Mucosa of descending colon (tissue), 3 donors: ENCODE results near the gene FOXO3B. TPM values are rescaled to one million over a fixed set of nuclear protein-coding genes. Genes with fewer than 3 reads are reported as not detected.
A peak's percentile ranks its signal among the peaks of the same experiment; 100 is the strongest.
"Not testable (repeated sequence)": the region's sequence is repeated elsewhere in the genome, so short reads cannot be mapped to it uniquely, and the experiment has no call there.

ENCODE experiments used
- ATAC-seq: fragments of 200-7000 bp; cut with Tn5 transposase; one replicate; pipeline ENCODE4 v1.9.1; 2020; ENCODE audit warnings: mild to moderate bottlenecking, moderate library complexity
- DNase-seq, 3 donors: peaks; one replicate each; pipeline ENCODE4 v3.0.0-alpha.2; 2020
- H3K36me3 ChIP-seq: fragments of 200-600 bp; one replicate; pipeline ENCODE4 v1.8.0; 2021; ENCODE audit warnings: low read depth, mild to moderate bottlenecking
- H3K4me1 ChIP-seq: fragments of 200-600 bp; one replicate; pipeline ENCODE4 v1.8.0; 2021; ENCODE audit warnings: low read depth, mild to moderate bottlenecking
- H3K4me3 ChIP-seq: fragments of 200-600 bp; one replicate; pipeline ENCODE4 v1.8.0; 2021; ENCODE audit warnings: mild to moderate bottlenecking
- H3K9me3 ChIP-seq: fragments of 200-600 bp; one replicate; pipeline ENCODE4 v1.8.0; 2021; ENCODE audit warnings: mild to moderate bottlenecking
- intact Hi-C, 2 donors: fragments of 100-400 bp; cut with DNase I in 1 of 2; cut with micrococcal nuclease in 1 of 2; formaldehyde crosslinking; loops; one replicate each; pipeline versions ENCODE4 v1.11.0 to v1.11.1; 2022; cut with DNase I, micrococcal nuclease
- total RNA-seq, 3 donors: library from RNA; stranded (reverse); fragmentation: NEBNext Ultra II Directional in 2 of 3; extraction: Animal tissue kit (Norgen Biotek cat#: 25700) in 2 of 3; gene quantifications; one replicate each; pipeline versions ENCODE4 v1.2.1 to v1.2.4, GENCODE V29; 2021 to 2023
- donor health status: DM: no; HTN: no; CAD: no; lungs with moderate emphysema.
- donor health status: DM: no; HTN: no; CAD: no.
- donor health status: DM: no; HTN: yes; CAD: no.

The FOXO3B gene
- total RNA-seq, 3 donors from 2014 or later, result 1.9 to 5.0 (median 2.0) TPM

- ATAC-seq, H3K36me3 ChIP-seq, H3K4me3 ChIP-seq, intact Hi-C loops, H3K4me1 ChIP-seq, H3K9me3 ChIP-seq, DNase-seq: not testable (repeated sequence)
Observed at GRCh38 chr17:18682668-18683067, 554 bp upstream of the FOXO3B start.

GRCh38 chr17:18677381-18677780, 4.7 kb downstream of the FOXO3B start:
- H3K4me1 ChIP-seq, H3K4me3 ChIP-seq, intact Hi-C loops, H3K9me3 ChIP-seq, ATAC-seq, DNase-seq, H3K36me3 ChIP-seq: not testable (repeated sequence)

DNA sequence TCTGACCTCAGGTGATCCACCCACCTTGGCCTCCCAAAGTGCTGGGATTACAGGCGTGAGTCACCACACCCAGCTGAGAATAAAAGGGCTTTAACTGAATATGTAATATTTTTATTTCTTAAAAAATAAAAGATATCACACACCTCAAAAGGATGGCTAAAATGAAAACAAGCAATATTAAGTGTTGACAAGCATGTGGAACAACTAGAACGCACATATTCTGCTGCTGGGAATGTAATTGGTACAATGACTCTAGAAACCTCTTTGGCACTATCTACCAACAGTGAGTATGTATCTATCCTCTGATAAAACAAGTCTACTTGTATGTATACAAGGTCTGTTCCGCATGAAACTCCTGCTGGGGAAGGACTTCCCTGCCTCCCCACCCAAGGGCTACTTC, 5.2 kb downstream of the FOXO3B start:
- ATAC-seq, H3K4me3 ChIP-seq, H3K36me3 ChIP-seq, H3K4me1 ChIP-seq, H3K9me3 ChIP-seq, intact Hi-C loops, DNase-seq: not testable (repeated sequence)

GRCh38 chr17:18672395-18673227, 9.5 kb downstream of the FOXO3B start:
- H3K36me3 ChIP-seq, H3K9me3 ChIP-seq, intact Hi-C loops, H3K4me3 ChIP-seq, H3K4me1 ChIP-seq, DNase-seq: not testable (repeated sequence)
- peak; percentile 13 for ATAC-seq

GRCh38 chr17:18668625-18669024, 13.5 kb downstream of the FOXO3B start:
- ATAC-seq, DNase-seq, H3K4me3 ChIP-seq, H3K4me1 ChIP-seq, intact Hi-C loops, H3K36me3 ChIP-seq: not testable (repeated sequence)
- H3K9me3 ChIP-seq, result peaks cover 27% of the 10 kb centered on the region

DNA sequence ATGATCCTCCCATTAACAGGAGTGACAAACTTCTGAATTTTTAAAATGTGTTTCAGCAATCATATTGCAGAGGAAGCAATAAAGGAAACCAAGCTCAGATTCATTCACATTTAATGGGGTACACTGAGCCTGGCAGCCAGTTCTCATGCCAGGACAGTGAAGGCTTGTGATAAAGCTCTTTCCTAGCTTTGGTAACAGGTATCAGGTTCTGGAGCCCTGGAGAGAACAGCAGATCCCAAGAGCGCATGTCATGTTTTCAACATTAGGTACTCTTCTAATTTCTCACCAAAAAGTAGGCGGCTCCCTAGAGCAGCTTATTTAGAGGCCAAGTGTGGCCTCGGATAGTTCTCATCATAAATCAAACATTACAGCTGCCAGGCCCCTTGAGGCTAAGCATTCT, 14.6 kb downstream of the FOXO3B start:
- intact Hi-C loops, H3K36me3 ChIP-seq, ATAC-seq, H3K4me1 ChIP-seq, H3K4me3 ChIP-seq, DNase-seq: not testable (repeated sequence)
- peaks cover 37% of the 10 kb centered on the region for H3K9me3 ChIP-seq

GRCh38 chr17:18666326-18666725, 15.8 kb downstream of the FOXO3B start:
- ATAC-seq, H3K36me3 ChIP-seq, DNase-seq, intact Hi-C loops, H3K4me3 ChIP-seq, H3K4me1 ChIP-seq: not testable (repeated sequence)
- H3K9me3 ChIP-seq, result peaks cover 47% of the 10 kb centered on the region

DNA sequence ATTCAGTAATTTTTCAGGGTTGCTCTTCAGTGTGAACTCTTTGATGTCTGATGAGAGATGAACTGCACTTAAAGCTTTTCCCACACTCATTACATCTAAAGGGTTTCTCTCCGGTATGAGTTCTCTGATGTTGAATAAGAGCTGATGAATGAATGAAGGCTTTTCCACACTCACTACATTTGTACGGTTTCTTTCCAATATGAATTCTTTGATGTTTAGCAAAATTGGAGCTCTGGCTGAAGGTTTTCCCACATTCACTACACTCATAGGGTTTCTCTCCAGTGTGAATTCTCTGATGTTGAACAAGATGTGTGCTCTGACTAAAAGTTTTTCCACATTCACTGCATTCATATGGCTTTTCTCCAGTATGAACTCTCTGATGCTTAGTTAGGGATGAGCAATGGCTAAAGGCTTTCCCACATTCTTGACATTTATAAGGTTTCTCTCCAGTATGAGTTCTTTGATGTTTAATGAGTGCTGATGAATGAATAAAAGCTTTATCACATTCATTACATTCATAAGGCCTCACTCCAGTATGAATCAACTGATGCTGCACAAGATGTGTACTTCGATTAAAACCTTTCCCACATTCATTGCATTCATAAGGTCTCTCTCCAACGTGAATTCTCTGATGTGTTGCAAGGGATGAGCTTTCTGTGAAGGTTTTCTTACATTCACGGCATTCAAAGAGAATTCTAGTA, 20.0 kb downstream of the FOXO3B start:
- peaks cover 53% of the 10 kb centered on the region for H3K9me3 ChIP-seq
- H3K4me3 ChIP-seq, H3K36me3 ChIP-seq, H3K4me1 ChIP-seq, intact Hi-C loops, ATAC-seq, DNase-seq: not testable (repeated sequence)

DNA sequence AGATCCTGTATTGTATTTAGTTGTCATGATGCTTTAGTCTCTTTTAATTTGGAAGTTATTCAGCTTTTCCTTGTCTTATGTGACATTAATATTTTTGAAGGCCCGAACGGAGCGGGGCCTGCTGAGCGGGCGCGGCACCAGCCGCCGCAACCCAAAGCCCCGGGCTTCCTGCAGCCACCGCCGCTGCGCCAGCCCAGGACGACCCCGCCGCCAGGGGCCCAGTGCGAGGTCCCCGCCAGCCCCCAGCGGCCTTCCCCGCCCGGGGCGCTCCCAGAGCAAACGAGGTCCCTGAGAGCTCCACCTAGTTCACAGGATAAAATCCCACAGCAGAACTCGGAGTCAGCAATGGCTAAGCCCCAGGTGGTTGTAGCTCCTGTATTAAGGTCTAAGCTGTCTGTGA, 32.0 kb downstream of the FOXO3B start:
- H3K4me1 ChIP-seq, H3K36me3 ChIP-seq, DNase-seq, H3K4me3 ChIP-seq, ATAC-seq, H3K9me3 ChIP-seq, intact Hi-C loops: not testable (repeated sequence)

DNA sequence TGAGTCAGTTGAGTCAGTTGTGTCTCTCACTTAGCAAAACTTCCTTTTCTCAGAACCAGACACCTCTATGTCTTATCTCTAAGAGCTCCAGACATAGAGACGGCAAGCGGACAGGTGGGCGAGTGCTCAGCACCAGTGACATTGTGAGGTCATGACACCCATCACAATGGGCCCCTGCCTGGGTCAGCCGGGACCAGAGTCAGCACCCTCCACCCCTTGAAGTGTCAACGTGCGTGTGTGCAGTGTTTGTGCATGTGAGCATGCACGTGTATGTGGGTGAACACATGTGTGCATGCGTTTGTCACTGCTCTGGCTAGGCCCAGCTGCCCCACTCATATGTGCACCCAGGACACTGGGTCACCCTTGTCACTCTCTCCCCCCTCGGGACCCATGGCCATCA, 37.8 kb downstream of the FOXO3B start, which contains the start of gene TBC1D28:
Gene TBC1D28, minus strand, starts transcription at position 101 of the 400 bp plus-strand sequence. CDS start 3,039 bp downstream, outside the sequence.
- intact Hi-C loops, result not testable (repeated sequence)

GRCh38 chr17:18643124-18643523, 39.0 kb downstream of the FOXO3B start:
- H3K4me3 ChIP-seq, intact Hi-C loops, ATAC-seq, H3K9me3 ChIP-seq, DNase-seq, H3K36me3 ChIP-seq, H3K4me1 ChIP-seq: not testable (repeated sequence)

More for the DNA sequence above, 37.8 kb downstream of the FOXO3B start, which contains the start of gene TBC1D28:
- H3K9me3 ChIP-seq, ATAC-seq, H3K4me3 ChIP-seq, H3K4me1 ChIP-seq, H3K36me3 ChIP-seq, DNase-seq: not testable (repeated sequence)

GRCh38 chr17:18638357-18638756, 43.8 kb downstream of the FOXO3B start:
- H3K9me3 ChIP-seq, DNase-seq, ATAC-seq, H3K4me3 ChIP-seq, H3K4me1 ChIP-seq, intact Hi-C loops, H3K36me3 ChIP-seq: not testable (repeated sequence)

GRCh38 chr17:18636237-18636636, 45.9 kb downstream of the FOXO3B start:
- H3K36me3 ChIP-seq, intact Hi-C loops, H3K4me3 ChIP-seq, H3K4me1 ChIP-seq, DNase-seq, ATAC-seq, H3K9me3 ChIP-seq: not testable (repeated sequence)

DNA sequence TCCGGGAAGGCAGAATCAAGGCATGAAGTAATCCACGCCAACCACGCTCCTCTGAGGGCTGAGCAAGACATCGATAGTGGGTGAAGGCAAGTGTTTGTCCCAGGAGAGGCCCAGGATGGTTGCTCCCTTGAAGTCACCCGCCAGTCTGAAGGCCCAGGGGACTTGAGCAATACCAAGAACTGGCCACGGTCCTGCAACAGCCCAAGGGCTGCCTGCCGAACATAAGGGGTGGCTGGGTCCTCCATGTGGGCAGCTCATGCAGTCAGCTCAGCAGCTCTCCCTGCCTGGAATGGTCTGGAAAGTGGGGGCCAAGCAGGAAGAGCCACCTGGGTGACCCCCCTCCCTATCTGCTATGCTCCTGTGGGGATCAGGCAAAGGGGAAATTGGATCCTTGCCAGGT, 46.3 kb downstream of the FOXO3B start:
- H3K4me3 ChIP-seq, H3K36me3 ChIP-seq, H3K4me1 ChIP-seq, intact Hi-C loops, ATAC-seq, DNase-seq, H3K9me3 ChIP-seq: not testable (repeated sequence)
